Choroid plexus epithelial cell (primary cell): ENCODE data around the gene ESF1.

ENCODE experiments used
- DNase-seq: peaks from one replicate; pipeline ENCODE4 v3.0.0-alpha.2; 2010; ENCODE audit warnings: low read depth
- H3K4me3 ChIP-seq: 2 replicates; pipeline ENCODE4 v1.5.1; 2011; ENCODE audit warnings: low read depth, mild to moderate bottlenecking, control low read depth, low read length, moderate library complexity
- CTCF ChIP-seq: conservative IDR thresholded peaks from 2 replicates; pipeline ENCODE4 v1.5.1; 2011; ENCODE audit warnings: low read depth, mild to moderate bottlenecking, control low read depth, inconsistent platforms, low read length, moderate library complexity

The ESF1 gene

GRCh38 chr20:13809373-13809772, 24.7 kb upstream of the ESF1 start:
- no peak for TF ChIP-seq CTCF
- DNase-seq = no peak
- H3K4me3 ChIP-seq = no peak overlapping the region

DNA sequence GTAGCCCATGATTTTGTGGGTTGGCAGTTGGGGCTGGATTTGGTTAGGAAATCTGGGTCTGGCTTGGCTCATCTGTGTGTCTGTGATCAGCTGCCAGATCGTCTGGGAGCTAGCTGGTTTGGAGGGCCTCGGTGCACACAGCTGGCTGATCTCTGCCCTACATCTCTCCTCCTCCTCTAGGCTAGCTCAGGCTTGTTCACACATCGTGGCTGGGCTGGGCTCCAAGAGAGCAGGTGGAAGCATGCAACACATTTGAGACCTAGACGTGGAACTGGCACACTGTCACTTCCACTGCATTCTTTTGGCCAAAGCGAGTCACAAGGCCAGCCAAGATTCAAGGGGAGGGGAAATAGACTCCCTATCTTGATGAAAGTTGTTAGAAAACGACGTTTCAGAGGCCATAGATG, 16.0 kb upstream of the ESF1 start:
- no peak for TF ChIP-seq CTCF

GRCh38 chr20:13799974-13800373, 15.3 kb upstream of the ESF1 start:
- no peak overlapping the region for H3K4me3 ChIP-seq
- no peak for DNase-seq
- no peak for TF ChIP-seq CTCF

More for the DNA sequence above, 16.0 kb upstream of the ESF1 start:
- no peak overlapping the region for H3K4me3 ChIP-seq
- DNase-seq = peak; percentile 91

- no peak overlapping the region for H3K4me3 ChIP-seq
- TF ChIP-seq CTCF = no peak
- no peak for DNase-seq
Measured at GRCh38 chr20:13799040-13799439, 14.3 kb upstream of the ESF1 start.

GRCh38 chr20:13794667-13795066, 9.9 kb upstream of the ESF1 start:
- no peak for TF ChIP-seq CTCF
- H3K4me3 ChIP-seq = no peak overlapping the region

DNA sequence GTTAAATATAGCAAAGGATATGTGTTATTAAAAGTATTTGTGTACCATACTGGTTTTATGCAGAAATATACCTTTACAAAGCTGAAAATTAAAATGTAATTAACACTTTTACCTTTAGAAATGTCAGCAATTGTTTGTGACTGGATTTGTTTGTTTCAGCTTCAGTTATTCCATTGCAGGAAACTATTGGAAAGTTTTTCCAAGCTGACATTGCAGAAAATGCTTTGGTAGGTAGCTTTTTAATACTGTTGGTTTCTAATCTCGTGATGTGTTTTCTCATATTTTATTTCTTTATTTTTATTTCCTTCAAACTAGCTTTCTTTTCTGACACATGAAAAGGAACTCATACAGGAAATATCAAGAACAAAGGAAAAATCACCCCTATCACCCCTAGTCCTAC, 8.3 kb upstream of the ESF1 start:
- no peak for DNase-seq
- H3K4me3 ChIP-seq = no peak overlapping the region
- no peak for TF ChIP-seq CTCF

More at GRCh38 chr20:13794667-13795066, 9.9 kb upstream of the ESF1 start:
- no peak for DNase-seq

GRCh38 chr20:13791540-13792459, 7.1 kb upstream of the ESF1 start:
- no peak overlapping the region for H3K4me3 ChIP-seq
- TF ChIP-seq CTCF = no peak
- DNase-seq = no peak
